H1 (cell line): Measurements from ENCODE around the gene AFF1. TPM values are rescaled to one million over a fixed set of nuclear protein-coding genes. Genes with fewer than 3 reads are reported as not detected.

Experiments used
- CTCF ChIA-PET: fragments of 300-600 bp; sonication (Branson Sonifier 250); formaldehyde crosslinking; loops from one replicate; lab custom pipeline; 2021; ENCODE audit not compliant: partially characterized antibody; lab: Charles Lee
- POLR2A ChIA-PET: fragments of 300-600 bp; sonication (Branson Sonifier 250); formaldehyde crosslinking; loops from one replicate; lab custom pipeline; 2021; ENCODE audit warnings: inconsistent platforms; ENCODE audit not compliant: partially characterized antibody; lab: Charles Lee
- DNase-seq, 2 experiments: peaks; one replicate each; pipeline versions ENCODE4 v3.0.0 to v3.0.0-alpha.2; 2010 to 2022; ENCODE audit warnings: low spot score in 2 of 2, low read depth in 1 of 2, mixed read lengths in 1 of 2
- FAIRE-seq: peaks from 2 replicates; lab custom pipeline; 2011; peaks lifted over from hg19 to GRCh38; lab: Jason Lieb, UNC
- H2AFZ ChIP-seq: 2 replicates; pipeline ENCODE4 v1.8.1; 2012; ENCODE audit warnings: low read length, inconsistent platforms
- H2AK5ac ChIP-seq: 2 replicates; pipeline ENCODE4 v1.6.1; 2013; ENCODE audit warnings: low read depth, low read length
- H2BK120ac ChIP-seq: replicated peaks from 2 replicates; pipeline ENCODE3; 2013; ENCODE audit warnings: low read depth, low read length, inconsistent platforms
- H2BK12ac ChIP-seq: 2 replicates; pipeline ENCODE4 v1.6.1; 2013; ENCODE audit warnings: low read depth, low read length
- H2BK15ac ChIP-seq: 2 replicates; pipeline ENCODE4 v1.6.1; 2013; ENCODE audit warnings: low read length
- H2BK20ac ChIP-seq: 2 replicates; pipeline ENCODE4 v1.6.1; 2013; ENCODE audit warnings: low read length
- H2BK5ac ChIP-seq: 2 replicates; pipeline ENCODE4 v1.6.1; 2013; ENCODE audit warnings: low read depth, low read length
- H3K14ac ChIP-seq: 2 replicates; pipeline ENCODE4 v1.6.1; 2013; ENCODE audit warnings: inconsistent platforms; ENCODE audit not compliant: insufficient read length
- H3K18ac ChIP-seq: 2 replicates; pipeline ENCODE4 v1.6.1; 2013; ENCODE audit warnings: low read length; ENCODE audit errors: extremely low read depth
- H3K23ac ChIP-seq: 2 replicates; pipeline ENCODE4 v1.6.1; 2013; ENCODE audit warnings: inconsistent platforms; ENCODE audit not compliant: insufficient read length
- H3K23me2 ChIP-seq: 2 replicates; pipeline ENCODE4 v1.6.1; 2013; ENCODE audit warnings: low read depth, low read length
- H3K27ac ChIP-seq: 2 replicates; pipeline ENCODE4 v1.6.1; 2011; ENCODE audit warnings: low read depth, low read length, inconsistent platforms
- H3K27me3 ChIP-seq, 4 experiments: replicated peaks in 1 of 4; 1 replicate in 1 of 4; 2 replicates in 3 of 4; pipeline versions ENCODE4 v1.6.1 to v1.8.1; 2011 to 2013; ENCODE audit warnings: low read length in 3 of 4, mild to moderate bottlenecking in 3 of 4, inconsistent platforms in 2 of 4, mixed read lengths in 2 of 4, moderate library complexity in 1 of 4; ENCODE audit not compliant: control insufficient read depth in 3 of 4, insufficient read depth in 3 of 4; ENCODE audit errors: extremely low read depth in 1 of 4
- H3K36me3 ChIP-seq, 4 experiments: 2 replicates each; pipeline versions ENCODE4 v1.6.1 to v1.8.1; 2011 to 2013; ENCODE audit warnings: mild to moderate bottlenecking in 4 of 4, low read length in 3 of 4, moderate library complexity in 2 of 4, control low read depth in 1 of 4, inconsistent platforms in 1 of 4; ENCODE audit not compliant: insufficient read depth in 4 of 4, control insufficient read depth in 2 of 4
- H3K4ac ChIP-seq: replicated peaks from 2 replicates; pipeline ENCODE3; 2013; ENCODE audit warnings: low read length, low read depth, mixed read lengths, inconsistent platforms; ENCODE audit not compliant: insufficient read length
- H3K4me1 ChIP-seq, 4 experiments: replicated peaks in 1 of 4; 1 replicate in 1 of 4; 2 replicates in 3 of 4; pipeline versions ENCODE4 v1.6.1 to v1.8.1; 2011 to 2013; ENCODE audit warnings: low read length in 3 of 4, inconsistent platforms in 2 of 4, mixed read lengths in 1 of 4; ENCODE audit not compliant: insufficient read depth in 4 of 4, control insufficient read depth in 3 of 4
- H3K4me2 ChIP-seq, 2 experiments: 2 replicates each; pipeline versions ENCODE4 v1.6.1 to v1.8.1; 2011 to 2013; ENCODE audit warnings: low read depth in 2 of 2, low read length in 2 of 2, control low read depth in 1 of 2, inconsistent platforms in 1 of 2, mild to moderate bottlenecking in 1 of 2; ENCODE audit not compliant: insufficient read depth in 1 of 2
- H3K4me3 ChIP-seq, 4 experiments: fragments of 200-600, 300-600 bp in 1 of 4; sonication (generic), shearing (Covaris generic), sonication (Bioruptor Twin) in 1 of 4; 2 replicates each; pipeline versions ENCODE4 v1.5.1 to v1.8.1; 2011 to 2016; ENCODE audit warnings: low read length in 4 of 4, low read depth in 3 of 4, control low read depth in 2 of 4, inconsistent platforms in 2 of 4, mild to moderate bottlenecking in 2 of 4, mixed read lengths in 1 of 4, moderate library complexity in 1 of 4; ENCODE audit not compliant: insufficient read depth in 2 of 4; ENCODE audit errors: extremely low read depth in 1 of 4
- H3K56ac ChIP-seq: replicated peaks from 2 replicates; pipeline ENCODE3; 2013; ENCODE audit warnings: low read depth, mild to moderate bottlenecking, mixed read lengths, low read length, inconsistent platforms; ENCODE audit not compliant: insufficient read length
- H3K79me1 ChIP-seq: 2 replicates; pipeline ENCODE4 v1.6.1; 2013; ENCODE audit warnings: low read depth, low read length, control low read depth
- H3K79me2 ChIP-seq, 2 experiments: 2 replicates each; pipeline versions ENCODE4 v1.6.1 to v1.8.1; 2012 to 2013; ENCODE audit warnings: low read length in 2 of 2, mild to moderate bottlenecking in 2 of 2, inconsistent platforms in 1 of 2; ENCODE audit not compliant: insufficient read depth in 2 of 2, control insufficient read depth in 1 of 2
- H3K9ac ChIP-seq, 4 experiments: replicated peaks in 1 of 4; 1 replicate in 1 of 4; 2 replicates in 3 of 4; pipeline versions ENCODE4 v1.6.1 to v1.8.1; 2011 to 2013; ENCODE audit warnings: low read depth in 3 of 4, low read length in 3 of 4, control low read depth in 2 of 4, mild to moderate bottlenecking in 2 of 4, moderate library complexity in 2 of 4, inconsistent platforms in 1 of 4; ENCODE audit errors: extremely low read depth in 1 of 4
- H3K9me3 ChIP-seq, 2 experiments: 2 replicates each; pipeline versions ENCODE4 v1.6.1 to v1.8.1; 2012 to 2013; ENCODE audit warnings: mild to moderate bottlenecking in 2 of 2, moderate library complexity in 2 of 2, control low read depth in 1 of 2, inconsistent platforms in 1 of 2, low read depth in 1 of 2, low read length in 1 of 2, mixed read lengths in 1 of 2; ENCODE audit not compliant: insufficient read depth in 2 of 2
- H4K20me1 ChIP-seq, 2 experiments: replicated peaks in 1 of 2; 2 replicates each; pipeline versions ENCODE3 to v1.8.1; 2011 to 2013; ENCODE audit warnings: inconsistent platforms in 2 of 2, low read length in 2 of 2, mild to moderate bottlenecking in 1 of 2; ENCODE audit not compliant: insufficient read depth in 2 of 2, control insufficient read depth in 1 of 2
- H4K5ac ChIP-seq: 2 replicates; pipeline ENCODE4 v1.6.1; 2013; ENCODE audit warnings: low read length, low read depth, mixed read lengths, inconsistent platforms; ENCODE audit not compliant: insufficient read length
- H4K8ac ChIP-seq: 2 replicates; pipeline ENCODE4 v1.8.0; 2013; ENCODE audit warnings: mild to moderate bottlenecking, moderate library complexity, low read length, inconsistent platforms; ENCODE audit not compliant: insufficient read depth; ENCODE audit errors: extremely low read depth
- H4K91ac ChIP-seq: replicated peaks from 2 replicates; pipeline ENCODE3; 2013; ENCODE audit warnings: low read length, mixed read lengths, inconsistent platforms; ENCODE audit not compliant: insufficient read length
- ASH2L ChIP-seq: fragments of 200-600, 300-600 bp; sonication (generic); IDR thresholded peaks from one replicate; pipeline ENCODE4 v1.7.1; 2017; ENCODE audit warnings: low read length
- BACH1 ChIP-seq: IDR thresholded peaks from 2 replicates; pipeline ENCODE4 v1.6.1; 2012; ENCODE audit warnings: low read length, improper control_type of control experiment
- GABPA ChIP-seq: IDR thresholded peaks from 2 replicates; pipeline ENCODE4 v1.6.1; 2011; ENCODE audit warnings: mild to moderate bottlenecking, low read length, moderate library complexity, borderline replicate concordance; ENCODE audit not compliant: insufficient read depth
- HDAC6 ChIP-seq: IDR thresholded peaks from one replicate; pipeline ENCODE4 v1.7.1; 2012; ENCODE audit warnings: low read depth, mild to moderate bottlenecking, inconsistent platforms, low read length, moderate library complexity
- JUND ChIP-seq: IDR thresholded peaks from 2 replicates; pipeline ENCODE4 v1.6.1; 2011; ENCODE audit warnings: mild to moderate bottlenecking, improper control_type of control experiment, low read length
- NRF1 ChIP-seq: IDR thresholded peaks from 2 replicates; pipeline ENCODE4 v1.6.1; 2011; ENCODE audit warnings: mild to moderate bottlenecking, low read depth, low read length, improper control_type of control experiment
- SIN3A ChIP-seq, 2 experiments: IDR thresholded peaks in 1 of 2; conservative IDR thresholded peaks in 1 of 2; 2 replicates each; pipeline ENCODE4 v1.6.1; 2011 to 2012; ENCODE audit warnings: low read length in 2 of 2, improper control_type of control experiment in 1 of 2, low read depth in 1 of 2, mild to moderate bottlenecking in 1 of 2
- SUZ12 ChIP-seq: fragments of 200-600 bp; sonication (generic); IDR thresholded peaks from 2 replicates; pipeline ENCODE4 v1.6.1; 2012; ENCODE audit warnings: mild to moderate bottlenecking, inconsistent platforms, low read length, moderate library complexity, mixed read lengths
- WGBS, 2 experiments: shearing (Covaris generic) in 1 of 2; methylation state at CpG; one replicate each; pipeline versions ENCODE4 v1.1.6 to v1.1.7; 2013 to 2015; ENCODE audit warnings: low lambda C conversion rate in 2 of 2, mixed read lengths in 2 of 2, inconsistent platforms in 1 of 2, low coverage in 1 of 2, missing lambda C conversion rate in 1 of 2; ENCODE audit not compliant: insufficient replicate concordance in 2 of 2, insufficient coverage in 1 of 2, insufficient read length in 1 of 2; ENCODE audit errors: extremely low coverage in 1 of 2, missing lambda C conversion rate in 1 of 2; 5-methylcytosine and 5-hydroxymethylcytosine counted together
- polyA plus RNA-seq, 7 experiments: library from polyadenylated mRNA; depleted of rRNA in 3 of 7; stranded (reverse) in 5 of 7; unstranded in 2 of 7; fragments of >200 nt in 5 of 7; fragments of 200-250 nt in 2 of 7; gene quantifications; 1 replicate in 5 of 7; 2 replicates in 1 of 7; 4 replicates in 1 of 7; pipeline versions ENCODE4 v1.2.1 to v1.2.3, GENCODE V29; 2011 to 2013; ENCODE audit warnings: missing spikeins in 2 of 7, mixed read lengths in 2 of 7
- total RNA-seq: library from RNA; stranded (reverse); fragmentation: NEBNext Ultra II Directional; extraction: Animal tissue kit (Norgen Biotek cat#: 25700); gene quantifications from 2 replicates; pipeline ENCODE4 v1.2.1, GENCODE V29; 2021

AFF1 gene
- total and polyA plus RNA-seq, 2 of the 8 experiments (the other 6 are each of a cell fraction or from before 2014, with no cell fraction given): 14.8 to 85.5 TPM

- Histone ChIP-seq H2BK12ac (no peak overlapping the region), H3K56ac (no peak overlapping the region), H4K8ac (no peak overlapping the region), H3K27me3 (no peaks in the 10 kb centered on the region)
- POLR2A ChIA-PET: no interaction called here
- TF ChIP-seq NRF1: no peak
- TF ChIP-seq GABPA: no peak
- no peak for TF ChIP-seq SIN3A (conservative IDR thresholded peaks at IDR 0.05 in 1 of 2, IDR thresholded peaks at IDR 0.05 in 1 of 2; ENCODE audit: low read depth in 1 of 2, low read length in 2 of 2)
- no peak for TF ChIP-seq SUZ12
- no peak for TF ChIP-seq BACH1
- no peak for TF ChIP-seq ASH2L
- TF ChIP-seq JUND: no peak
- TF ChIP-seq HDAC6: no peak
- TF ChIP-seq, all 59 proteins: peak for 0
- H3K36me3 ChIP-seq: peaks cover 5 to 25% (median 8%) of the 10 kb centered on the region in 4 experiments
- no peak overlapping the region for H3K14ac ChIP-seq
- WGBS, 2 experiments: 86% methylated on average over 2 of the region's 2 CpGs; no CpG with 5 or more reads in 1 of the 2 experiments
- no peak overlapping the region for H2BK15ac ChIP-seq
- H2AK5ac ChIP-seq: no peak overlapping the region
- no peak overlapping the region for H3K4me3 ChIP-seq
- no peak overlapping the region for H2AFZ ChIP-seq
- no peak overlapping the region for H2BK5ac ChIP-seq
- no peaks in the 10 kb centered on the region for H3K9me3 ChIP-seq
- H3K18ac ChIP-seq: no peak overlapping the region
- CTCF ChIA-PET: interaction anchor here (0.6 to 1.7 kb wide), 6 partner anchors 10 to 1435 kb away, joined by 3 to 4 read pairs (median 3); no protein-coding TSS in a partner anchor
- no peak overlapping the region for H3K4ac ChIP-seq
- H3K4me2 ChIP-seq: no peak overlapping the region
- H3K23me2 ChIP-seq: no peaks in the 10 kb centered on the region
- H3K79me2 ChIP-seq: 0 out of 4 replicates have a peak, but pooled peaks cover 0 to 3% of the 10 kb centered on the region in 2 experiments
- FAIRE-seq (peak; percentile 36), DNase-seq (no peak)
- no peak overlapping the region for H2BK20ac ChIP-seq
- H4K20me1 ChIP-seq: peaks cover 0 to 2% of the 10 kb centered on the region in 2 experiments
- H4K91ac ChIP-seq: no peak overlapping the region
- H3K27ac ChIP-seq: no peak overlapping the region
- H3K79me1 ChIP-seq: no peaks in the 10 kb centered on the region; the same call in 1 of the 2 replicates
- H4K5ac ChIP-seq: no peak overlapping the region
- no peak overlapping the region for H2BK120ac ChIP-seq
- H3K4me1 ChIP-seq: peaks cover 2 to 9% (median 8%) of the 10 kb centered on the region in 4 experiments
- no peak overlapping the region for H3K23ac ChIP-seq
- no peak overlapping the region for H3K9ac ChIP-seq
Measured at GRCh38 chr4:87103691-87104187, 168.9 kb downstream of the AFF1 start.
